Activated gamma-delta T cell (primary cell): ENCODE results near the gene GRB2.
"Not testable (repeated sequence)": the region's sequence is repeated elsewhere in the genome, so short reads cannot be mapped to it uniquely, and the experiment has no call there.

Experiments used
- DNase-seq: peaks from one replicate; lab custom pipeline; 2025; lab: John Stamatoyannopoulos, UW

The GRB2 gene

GRCh38 chr17:75350706-75351105 is 54.8 kb downstream of the GRB2 start:
- DNase-seq = no peak

GRCh38 chr17:75350029-75350428 is 55.4 kb downstream of the GRB2 start:
- DNase-seq = no peak

- no peak for DNase-seq
Observed at GRCh38 chr17:75349589-75349988, 55.9 kb downstream of the GRB2 start.

GRCh38 chr17:75348386-75349012 is 57.0 kb downstream of the GRB2 start:
- no peak for DNase-seq

- DNase-seq = no peak
Observed at GRCh38 chr17:75346906-75347305, 58.6 kb downstream of the GRB2 start.

GRCh38 chr17:75346368-75346767 is 59.1 kb downstream of the GRB2 start:
- DNase-seq = not testable (repeated sequence)

GRCh38 chr17:75345514-75346167 is 59.8 kb downstream of the GRB2 start:
- DNase-seq = no peak

GRCh38 chr17:75344666-75345065 is 60.8 kb downstream of the GRB2 start:
- no peak for DNase-seq

GRCh38 chr17:75342996-75343395 is 62.5 kb downstream of the GRB2 start:
- no peak for DNase-seq

- no peak for DNase-seq
Observed at GRCh38 chr17:75341784-75342486, 63.5 kb downstream of the GRB2 start.

- DNase-seq = no peak
Observed at GRCh38 chr17:75340631-75341030, 64.8 kb downstream of the GRB2 start.

GRCh38 chr17:75339971-75340370 is 65.5 kb downstream of the GRB2 start:
- DNase-seq = no peak

GRCh38 chr17:75338335-75338734 is 67.1 kb downstream of the GRB2 start:
- no peak for DNase-seq

- DNase-seq = no peak
Observed at GRCh38 chr17:75335315-75335714, 70.2 kb downstream of the GRB2 start.

- DNase-seq = no peak
Observed at GRCh38 chr17:75334723-75335122, 70.8 kb downstream of the GRB2 start.

GRCh38 chr17:75331671-75332070 is 73.8 kb downstream of the GRB2 start:
- DNase-seq = no peak

- no peak for DNase-seq
Observed at GRCh38 chr17:75327757-75328156, 77.7 kb downstream of the GRB2 start.

GRCh38 chr17:75326226-75326848 is 79.1 kb downstream of the GRB2 start:
- DNase-seq = no peak

GRCh38 chr17:75325827-75326225 is 79.7 kb downstream of the GRB2 start:
- no peak for DNase-seq

- no peak for DNase-seq
Observed at GRCh38 chr17:75325348-75325747, 80.1 kb downstream of the GRB2 start.

GRCh38 chr17:75321506-75321905 is 84.0 kb downstream of the GRB2 start:
- DNase-seq = no peak

- no peak for DNase-seq
Observed at GRCh38 chr17:75319904-75320691, 85.4 kb downstream of the GRB2 start.
